OCI-LY3 (cell line): Measurements from ENCODE around the gene S100A9.
"Not testable (repeated sequence)": the region's sequence is repeated elsewhere in the genome, so short reads cannot be mapped to it uniquely, and the experiment has no call there.

Source experiments
- EZH2phosphoT487 ChIP-seq: fragments of 200-600 bp; shearing (Covaris generic); IDR thresholded peaks from 2 replicates; pipeline ENCODE4 v1.6.1; 2018; ENCODE audit warnings: antibody characterized with exemption, mixed run types, low read depth
- TF ChIP-seq, protein P1 (sequence below): fragments of 200-600, 300-600 bp; sonication (generic); IDR thresholded peaks from 2 replicates; pipeline ENCODE4 v1.5.1; 2014; ENCODE audit warnings: antibody characterized with exemption, low read length, low read depth

DNA sequence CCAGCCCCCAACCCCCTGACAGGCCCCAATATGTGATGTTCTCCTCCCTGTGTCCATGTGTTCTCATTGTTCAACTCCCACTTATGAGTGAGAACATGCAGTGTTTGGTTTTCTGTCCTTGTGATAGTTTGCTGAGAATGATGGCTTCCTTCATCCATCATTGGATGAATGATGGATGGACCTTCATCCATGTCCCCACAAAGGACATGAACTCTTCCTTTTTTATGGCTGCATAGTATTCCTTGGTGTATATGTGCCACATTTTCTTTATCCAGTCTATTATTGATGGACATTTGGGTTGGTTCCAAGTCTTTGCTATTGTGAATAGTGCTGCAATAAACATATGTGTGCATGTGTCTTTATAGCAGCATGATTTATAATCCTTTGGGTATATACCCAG, 43.3 kb upstream of the S100A9 start:
- TF ChIP-seq, protein P1, sequence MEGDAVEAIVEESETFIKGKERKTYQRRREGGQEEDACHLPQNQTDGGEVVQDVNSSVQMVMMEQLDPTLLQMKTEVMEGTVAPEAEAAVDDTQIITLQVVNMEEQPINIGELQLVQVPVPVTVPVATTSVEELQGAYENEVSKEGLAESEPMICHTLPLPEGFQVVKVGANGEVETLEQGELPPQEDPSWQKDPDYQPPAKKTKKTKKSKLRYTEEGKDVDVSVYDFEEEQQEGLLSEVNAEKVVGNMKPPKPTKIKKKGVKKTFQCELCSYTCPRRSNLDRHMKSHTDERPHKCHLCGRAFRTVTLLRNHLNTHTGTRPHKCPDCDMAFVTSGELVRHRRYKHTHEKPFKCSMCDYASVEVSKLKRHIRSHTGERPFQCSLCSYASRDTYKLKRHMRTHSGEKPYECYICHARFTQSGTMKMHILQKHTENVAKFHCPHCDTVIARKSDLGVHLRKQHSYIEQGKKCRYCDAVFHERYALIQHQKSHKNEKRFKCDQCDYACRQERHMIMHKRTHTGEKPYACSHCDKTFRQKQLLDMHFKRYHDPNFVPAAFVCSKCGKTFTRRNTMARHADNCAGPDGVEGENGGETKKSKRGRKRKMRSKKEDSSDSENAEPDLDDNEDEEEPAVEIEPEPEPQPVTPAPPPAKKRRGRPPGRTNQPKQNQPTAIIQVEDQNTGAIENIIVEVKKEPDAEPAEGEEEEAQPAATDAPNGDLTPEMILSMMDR = not testable (repeated sequence)
- not testable (repeated sequence) for TF ChIP-seq EZH2phosphoT487
